ENCODE results near the gene MRPS23. TPM values are rescaled to one million over a fixed set of nuclear protein-coding genes. Genes with fewer than 3 reads are reported as not detected.
A peak's percentile ranks its signal among the peaks of the same experiment; 100 is the strongest.

Gene MRPS23
- total and polyA plus RNA-seq, 9 of the 15 experiments (the other 6 are each of a cell fraction or from before 2014, with no cell fraction given) = 59.1 to 298 (median 98.8) TPM

DNA sequence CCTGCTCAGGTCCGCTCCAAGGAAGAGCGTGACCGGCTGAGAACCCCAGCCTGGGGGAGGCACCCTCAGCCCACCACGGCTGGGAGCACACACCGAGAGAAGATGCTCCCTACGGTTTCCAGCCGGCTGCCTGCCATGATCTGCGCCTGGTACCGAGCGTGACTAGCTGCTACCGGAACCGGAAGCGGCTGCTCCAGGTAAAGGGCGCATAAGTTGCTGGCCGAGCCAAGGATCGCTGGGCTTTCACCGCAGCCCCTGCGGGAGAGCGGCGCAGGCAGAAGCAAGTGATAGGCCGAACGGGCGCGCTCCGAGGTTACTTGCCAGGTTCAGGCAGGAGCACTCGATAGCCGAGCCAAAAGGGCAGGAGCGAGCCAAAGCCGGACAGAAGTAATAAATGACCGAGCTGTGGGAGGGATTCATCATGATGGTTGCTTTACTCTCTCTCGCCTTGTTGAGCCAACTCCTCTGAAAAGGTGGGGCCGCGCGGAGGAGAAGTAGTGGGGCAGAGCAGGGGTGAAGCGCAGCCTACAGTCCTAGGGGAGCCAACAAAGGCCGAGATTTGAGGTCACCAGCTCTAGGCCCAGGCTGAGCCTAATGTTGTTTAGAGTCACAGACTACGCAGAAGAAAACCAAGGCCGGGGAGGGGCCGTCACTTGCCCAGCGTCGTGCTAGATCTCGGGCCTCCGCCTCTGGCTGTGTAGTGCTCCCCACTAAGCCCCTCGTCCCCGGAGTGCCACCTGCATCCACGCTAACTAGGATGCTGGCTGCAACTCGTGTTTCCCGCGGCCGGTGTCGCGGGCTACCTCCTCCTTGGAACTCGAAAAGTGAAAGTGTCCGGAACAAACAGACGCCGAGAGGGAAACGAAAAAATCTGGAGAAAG, at the start of gene MRPS23 (continued):
- peak; percentile 69; the same call in 1 of the 2 replicates for TF ChIP-seq HDAC2 (IDR thresholded peaks at IDR 0.05)
- TF ChIP-seq CREBBP (IDR thresholded peaks at IDR 0.05; ENCODE audit: low read depth, low read length) = no peak
- TF ChIP-seq NCOA4 (IDR thresholded peaks at IDR 0.05; ENCODE audit: partially characterized antibody) = peak; percentile 100
- TF ChIP-seq, protein P1, sequence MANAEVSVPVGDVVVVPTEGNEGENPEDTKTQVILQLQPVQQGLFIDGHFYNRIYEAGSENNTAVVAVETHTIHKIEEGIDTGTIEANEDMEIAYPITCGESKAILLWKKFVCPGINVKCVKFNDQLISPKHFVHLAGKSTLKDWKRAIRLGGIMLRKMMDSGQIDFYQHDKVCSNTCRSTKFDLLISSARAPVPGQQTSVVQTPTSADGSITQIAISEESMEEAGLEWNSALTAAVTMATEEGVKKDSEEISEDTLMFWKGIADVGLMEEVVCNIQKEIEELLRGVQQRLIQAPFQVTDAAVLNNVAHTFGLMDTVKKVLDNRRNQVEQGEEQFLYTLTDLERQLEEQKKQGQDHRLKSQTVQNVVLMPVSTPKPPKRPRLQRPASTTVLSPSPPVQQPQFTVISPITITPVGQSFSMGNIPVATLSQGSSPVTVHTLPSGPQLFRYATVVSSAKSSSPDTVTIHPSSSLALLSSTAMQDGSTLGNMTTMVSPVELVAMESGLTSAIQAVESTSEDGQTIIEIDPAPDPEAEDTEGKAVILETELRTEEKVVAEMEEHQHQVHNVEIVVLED (CRISPR knock-in tag; IDR thresholded peaks at IDR 0.05) = peak; percentile 98
- 0 out of 2 replicates have a peak, but pooled peaks have one; percentile 39 for TF ChIP-seq ZNF589 (CRISPR knock-in tag; IDR thresholded peaks at IDR 0.05; ENCODE audit: low read depth)
- peak in 1 of 2 experiments; percentile 97; a peak in 2 of 4 replicates for TF ChIP-seq HDAC1 (IDR thresholded peaks at IDR 0.05)
- TF ChIP-seq SIX5 (IDR thresholded peaks at IDR 0.05; ENCODE audit: borderline replicate concordance in 1 of 2, insufficient read depth in 1 of 2, low read depth in 1 of 2, low read length in 2 of 2) = peak in 1 of 2 experiments; percentile 40; a peak in 1 of 4 replicates
- TF ChIP-seq FOXA3 (CRISPR knock-in tag; conservative IDR thresholded peaks at IDR 0.05 in 1 of 2, IDR thresholded peaks at IDR 0.05 in 1 of 2) = 0 out of 4 replicates have a peak, but pooled peaks of 1 of the 2 experiments have one; percentile 68
- TF ChIP-seq LARP7 (IDR thresholded peaks at IDR 0.05) = no peak
- peak; percentile 98 for TF ChIP-seq GABPB1 (CRISPR knock-in tag; IDR thresholded peaks at IDR 0.05)
- TF ChIP-seq CBFA2T3 (IDR thresholded peaks at IDR 0.05) = no peak
- TF ChIP-seq RB1 (IDR thresholded peaks at IDR 0.05; ENCODE audit: low read depth) = peak; percentile 95
- TF ChIP-seq ZNF644 (tag; IDR thresholded peaks at IDR 0.05; ENCODE audit: low read depth) = peak; percentile 45; the same call in 1 of the 2 replicates
- TF ChIP-seq ELF1 (tag; IDR thresholded peaks at IDR 0.05) = peak; percentile 96
- peak; percentile 73; the same call in 1 of the 2 replicates for TF ChIP-seq KLF1 (tag; IDR thresholded peaks at IDR 0.05)
- peak in 1 of 2 experiments; percentile 47; a peak in 1 of 4 replicates for TF ChIP-seq ARNT (IDR thresholded peaks at IDR 0.05)
- TF ChIP-seq FIP1L1 (IDR thresholded peaks at IDR 0.05; ENCODE audit: low read depth, low read length, poor library complexity, severe bottlenecking) = peak; percentile 37
- TF ChIP-seq ZNF830 (CRISPR knock-in tag; IDR thresholded peaks at IDR 0.05) = no peak
- TF ChIP-seq SMARCA4 (IDR thresholded peaks at IDR 0.05) = peak; percentile 46; the same call in 1 of the 2 replicates
- TF ChIP-seq SMARCC2 (IDR thresholded peaks at IDR 0.05; ENCODE audit: low read depth) = 0 out of 2 replicates have a peak, but pooled peaks have one; percentile 32
- peak; percentile 71 for TF ChIP-seq RAD51 (IDR thresholded peaks at IDR 0.05; ENCODE audit: borderline replicate concordance, low read depth)
- 0 out of 2 replicates have a peak, but pooled peaks have one; percentile 38 for TF ChIP-seq NR2F6 (CRISPR knock-in tag; IDR thresholded peaks at IDR 0.05)
- TF ChIP-seq NCOA2 (IDR thresholded peaks at IDR 0.05; ENCODE audit: partially characterized antibody in 2 of 2) = no peak
- TF ChIP-seq TBP (optimal IDR thresholded peaks at IDR 0.05; ENCODE audit: low read depth, low read length) = peak; percentile 82
- peak; percentile 67 to 73; a peak in 2 of 4 replicates for TF ChIP-seq TBL1XR1 (IDR thresholded peaks at IDR 0.05; ENCODE audit: low read length in 2 of 2)
- TF ChIP-seq ZNF766 (CRISPR knock-in tag; conservative IDR thresholded peaks at IDR 0.05) = peak; percentile 79; the same call in 1 of the 2 replicates

All from K562 (cell line).